ENCODE data around the gene PERCC1.

- TF ChIP-seq CTCF (IDR thresholded peaks at IDR 0.05) (no peak), EP300 (IDR thresholded peaks at IDR 0.05) (no peak), POLR2A (IDR thresholded peaks at IDR 0.05) (no peak), POLR2AphosphoS5 (IDR thresholded peaks at IDR 0.05) (no peak)
Measured at GRCh38 chr16:1416521-1416941, 14.3 kb upstream of the PERCC1 start.
